Activated CD8-positive, alpha-beta memory T cell treated with anti-CD3 and anti-CD28 coated beads for 48 hours (primary cell): Measurements from ENCODE around the gene PARD3.

Source experiments
- DNase-seq, 3 experiments: peaks; one replicate each; pipeline ENCODE4 v3.0.0-alpha.2; 2020; ENCODE audit warnings: low read depth in 2 of 3, low spot score in 2 of 3

PARD3 gene

GRCh38 chr10:34198953-34199352, 616.1 kb downstream of the PARD3 start:
- no peak for DNase-seq

GRCh38 chr10:34196058-34196433, 619.0 kb downstream of the PARD3 start:
- no peak for DNase-seq

GRCh38 chr10:34195364-34196057, 619.6 kb downstream of the PARD3 start:
- no peak for DNase-seq

GRCh38 chr10:34193931-34194626, 621.0 kb downstream of the PARD3 start:
- DNase-seq, result no peak

- no peak for DNase-seq
Measured at GRCh38 chr10:34192646-34193045, 622.5 kb downstream of the PARD3 start.

GRCh38 chr10:34191406-34191805, 623.7 kb downstream of the PARD3 start:
- no peak for DNase-seq

- no peak for DNase-seq
Measured at GRCh38 chr10:34190580-34190979, 624.5 kb downstream of the PARD3 start.

GRCh38 chr10:34189830-34190229, 625.3 kb downstream of the PARD3 start:
- no peak for DNase-seq

- DNase-seq, result no peak
Measured at GRCh38 chr10:34188221-34188620, 626.9 kb downstream of the PARD3 start.

GRCh38 chr10:34187201-34187600, 627.9 kb downstream of the PARD3 start:
- DNase-seq, result no peak

- no peak for DNase-seq
Measured at GRCh38 chr10:34186745-34187144, 628.4 kb downstream of the PARD3 start.

GRCh38 chr10:34185998-34186397, 629.1 kb downstream of the PARD3 start:
- no peak for DNase-seq

GRCh38 chr10:34184939-34185386, 630.1 kb downstream of the PARD3 start:
- DNase-seq, result no peak

GRCh38 chr10:34184397-34184796, 630.7 kb downstream of the PARD3 start:
- DNase-seq, result no peak

GRCh38 chr10:34183016-34183796, 631.9 kb downstream of the PARD3 start:
- DNase-seq, result no peak

GRCh38 chr10:34181553-34182300, 633.4 kb downstream of the PARD3 start:
- DNase-seq, result no peak

- DNase-seq, result no peak
Measured at GRCh38 chr10:34180749-34181148, 634.3 kb downstream of the PARD3 start.

- DNase-seq, result no peak
Measured at GRCh38 chr10:34179280-34179679, 635.8 kb downstream of the PARD3 start.

GRCh38 chr10:34178756-34179155, 636.3 kb downstream of the PARD3 start:
- no peak for DNase-seq

- DNase-seq, result no peak
Measured at GRCh38 chr10:34178196-34178595, 636.9 kb downstream of the PARD3 start.

- no peak for DNase-seq
Measured at GRCh38 chr10:34177445-34177844, 637.7 kb downstream of the PARD3 start.
